WI38 (cell line): Measurements from ENCODE around the gene HCFC1.

ENCODE experiments used
- H3K4me3 ChIP-seq: 2 replicates; pipeline ENCODE4 v1.5.1; 2011; ENCODE audit warnings: low read depth, mild to moderate bottlenecking, control low read depth, low read length
- CTCF ChIP-seq: IDR thresholded peaks from 2 replicates; pipeline ENCODE4 v1.5.1; 2012; ENCODE audit warnings: low read depth, mild to moderate bottlenecking, control low read depth, low read length

HCFC1 gene

DNA sequence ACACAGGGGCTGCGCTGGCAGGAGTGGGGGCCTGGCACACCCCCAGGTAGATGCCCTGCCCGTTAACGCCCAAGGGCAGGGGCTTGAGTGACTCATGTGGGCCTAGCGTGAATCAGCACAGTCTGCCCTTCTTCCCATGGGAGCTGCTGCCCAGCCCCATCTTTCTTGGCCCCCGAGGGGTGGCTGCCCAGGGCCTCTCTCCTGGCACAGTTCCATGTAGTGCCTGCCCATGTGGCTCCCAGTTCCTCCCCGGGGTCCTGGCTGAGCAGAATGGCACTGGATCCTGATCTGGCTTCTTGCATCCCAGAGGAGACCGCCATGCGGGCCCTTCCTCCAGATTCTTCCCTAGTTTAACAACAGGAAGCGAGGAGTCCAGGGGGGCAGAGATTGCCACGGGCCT lies 69.2 kb downstream of the HCFC1 start:
- TF ChIP-seq CTCF, result no peak
- no peak overlapping the region for H3K4me3 ChIP-seq

DNA sequence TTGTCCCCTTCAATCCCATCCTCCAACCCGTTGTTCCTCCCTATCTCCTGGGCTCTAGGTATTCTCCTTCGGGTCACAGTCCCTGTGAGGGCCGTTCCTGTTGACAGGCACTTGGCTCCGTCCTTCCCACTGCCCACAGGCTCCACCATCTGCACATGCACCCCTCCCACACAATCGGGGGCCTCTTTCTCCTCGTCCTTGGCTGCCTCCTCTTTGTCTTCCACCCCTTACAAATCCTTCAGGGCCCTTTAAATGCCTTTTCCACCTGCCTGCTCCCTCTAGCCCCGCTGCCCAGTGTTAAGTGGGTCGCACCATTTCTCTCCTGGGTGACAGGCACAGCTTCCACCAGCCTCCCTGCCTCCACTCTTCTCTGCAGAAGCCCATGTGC lies 69.9 kb downstream of the HCFC1 start:
- no peak overlapping the region for H3K4me3 ChIP-seq
- TF ChIP-seq CTCF, result no peak

- H3K4me3 ChIP-seq, result no peak overlapping the region
- TF ChIP-seq CTCF, result no peak
These were observed 70.5 kb downstream of the HCFC1 start for GRCh38 chrX:153900831-153901752.

GRCh38 chrX:153897899-153898298 lies 73.7 kb downstream of the HCFC1 start:
- no peak for TF ChIP-seq CTCF

More at GRCh38 chrX:153897899-153898298, 73.7 kb downstream of the HCFC1 start:
- H3K4me3 ChIP-seq, result no peak overlapping the region
